OCI-LY7 (cell line): Measurements from ENCODE around the gene FUBP3. TPM values are rescaled to one million over a fixed set of nuclear protein-coding genes. Genes with fewer than 3 reads are reported as not detected.

Source experiments
- BruUV-seq: library from RNA; stranded (reverse); fragments of 400-500 nt; replicated peaks from 2 replicates; lab custom pipeline; 2021; lab: Mats Ljungman, UMichigan
- CTCF ChIA-PET: fragments of 300-600 bp; sonication (Branson Sonifier 250); formaldehyde crosslinking; loops from one replicate; lab custom pipeline; 2022; ENCODE audit warnings: antibody characterized with exemption; ENCODE audit not compliant: unreplicated experiment; lab: Charles Lee
- POLR2A ChIA-PET: fragments of 300-600 bp; sonication (Branson Sonifier 250); formaldehyde crosslinking; loops from one replicate; lab custom pipeline; 2022; ENCODE audit warnings: antibody characterized with exemption; lab: Charles Lee
- DNase-seq: peaks from one replicate; pipeline ENCODE4 v3.0.0-alpha.2; 2015; ENCODE audit warnings: low spot score
- H2AFZ ChIP-seq: fragments of 200-600 bp; sonication (generic), shearing (Covaris generic); 2 replicates; pipeline ENCODE4 v1.6.1; 2014; ENCODE audit warnings: mild to moderate bottlenecking, antibody characterized with exemption, low read length, moderate library complexity
- H3K27ac ChIP-seq: fragments of 200-600 bp; sonication (generic); 2 replicates; pipeline ENCODE4 v1.5.1; 2014; ENCODE audit warnings: mixed run types, low read depth, mild to moderate bottlenecking, moderate library complexity, low read length, inconsistent platforms; ENCODE audit not compliant: poor library complexity, severe bottlenecking
- H3K36me3 ChIP-seq: fragments of 200-600 bp; sonication (generic); 2 replicates; pipeline ENCODE4 v1.6.1; 2014; ENCODE audit warnings: mild to moderate bottlenecking, antibody characterized with exemption, low read length, moderate library complexity, mixed read lengths; ENCODE audit not compliant: insufficient read depth
- H3K4me1 ChIP-seq: fragments of 200-600 bp; sonication (generic); 2 replicates; pipeline ENCODE4 v1.5.1; 2014; ENCODE audit warnings: mild to moderate bottlenecking, low read length; ENCODE audit not compliant: insufficient read depth, poor library complexity, severe bottlenecking
- H3K4me2 ChIP-seq: fragments of 200-600 bp; sonication (generic); 2 replicates; pipeline ENCODE4 v1.6.1; 2014; ENCODE audit warnings: mild to moderate bottlenecking, low read length
- H3K4me3 ChIP-seq: fragments of 200-600 bp; sonication (generic); 2 replicates; pipeline ENCODE4 v1.5.1; 2014; ENCODE audit warnings: mild to moderate bottlenecking, low read depth, low read length; ENCODE audit not compliant: poor library complexity, severe bottlenecking
- H3K79me2 ChIP-seq: fragments of 200-600 bp; sonication (generic); 2 replicates; pipeline ENCODE4 v1.6.1; 2016; ENCODE audit warnings: low read depth, mild to moderate bottlenecking, low read length, moderate library complexity, mixed read lengths; ENCODE audit not compliant: insufficient read depth
- H3K9me2 ChIP-seq: fragments of 200-600 bp; sonication (generic); 2 replicates; pipeline ENCODE4 v1.6.1; 2016; ENCODE audit warnings: mild to moderate bottlenecking, low read length, mixed read lengths; ENCODE audit not compliant: insufficient read depth
- H3K9me3 ChIP-seq: fragments of 200-600 bp; sonication (generic); 2 replicates; pipeline ENCODE4 v1.6.1; 2014; ENCODE audit warnings: mild to moderate bottlenecking, mixed run types, low read length, mixed read lengths
- H4K20me1 ChIP-seq: fragments of 200-600 bp; sonication (generic); 2 replicates; pipeline ENCODE4 v1.6.1; 2014; ENCODE audit warnings: mild to moderate bottlenecking, antibody characterized with exemption, low read length, moderate library complexity, mixed read lengths; ENCODE audit not compliant: insufficient read depth
- EZH2phosphoT487 ChIP-seq: fragments of 200-600 bp; sonication (generic); IDR thresholded peaks from 2 replicates; pipeline ENCODE4 v1.6.1; 2018; ENCODE audit warnings: low read depth, borderline replicate concordance, mild to moderate bottlenecking, mixed run types, antibody characterized with exemption, low read length, moderate library complexity, mixed read lengths
- intact Hi-C: fragments of 100-400 bp; cut with micrococcal nuclease; formaldehyde crosslinking; loops from one replicate; pipeline ENCODE4 v1.10.0; 2022; ENCODE audit not compliant: unreplicated experiment
- total RNA-seq, 2 experiments: library from RNA; depleted of rRNA in 1 of 2; stranded (reverse); fragments of >200 nt in 1 of 2; shearing (Covaris generic) in 1 of 2; gene quantifications; 2 replicates each; pipeline ENCODE4 v1.2.3, GENCODE V29; 2014 to 2022
- TF ChIP-seq, protein P1 (sequence below): fragments of 200-600 bp; sonication (generic); conservative IDR thresholded peaks from 2 replicates; pipeline ENCODE4 v1.5.1; 2014; ENCODE audit warnings: mild to moderate bottlenecking, antibody characterized with exemption, low read length, moderate library complexity, mixed read lengths

FUBP3 gene
- total RNA-seq, 2 experiments from 2014 or later: 62.3 to 78.3 TPM

- intact Hi-C loops: no loop called here
- Histone ChIP-seq H3K4me2 (no peak overlapping the region), H3K9me3 (no peaks in the 10 kb centered on the region), H3K4me1 (no peaks in the 10 kb centered on the region), H3K79me2 (no peaks in the 10 kb centered on the region), H3K27ac (no peak overlapping the region), H4K20me1 (no peaks in the 10 kb centered on the region), H2AFZ (no peak overlapping the region), H3K4me3 (no peak overlapping the region), H3K9me2 (no peaks in the 10 kb centered on the region), H3K36me3 (peaks cover 16% of the 10 kb centered on the region; the same call in 1 of the 2 replicates)
- TF ChIP-seq, protein P1, sequence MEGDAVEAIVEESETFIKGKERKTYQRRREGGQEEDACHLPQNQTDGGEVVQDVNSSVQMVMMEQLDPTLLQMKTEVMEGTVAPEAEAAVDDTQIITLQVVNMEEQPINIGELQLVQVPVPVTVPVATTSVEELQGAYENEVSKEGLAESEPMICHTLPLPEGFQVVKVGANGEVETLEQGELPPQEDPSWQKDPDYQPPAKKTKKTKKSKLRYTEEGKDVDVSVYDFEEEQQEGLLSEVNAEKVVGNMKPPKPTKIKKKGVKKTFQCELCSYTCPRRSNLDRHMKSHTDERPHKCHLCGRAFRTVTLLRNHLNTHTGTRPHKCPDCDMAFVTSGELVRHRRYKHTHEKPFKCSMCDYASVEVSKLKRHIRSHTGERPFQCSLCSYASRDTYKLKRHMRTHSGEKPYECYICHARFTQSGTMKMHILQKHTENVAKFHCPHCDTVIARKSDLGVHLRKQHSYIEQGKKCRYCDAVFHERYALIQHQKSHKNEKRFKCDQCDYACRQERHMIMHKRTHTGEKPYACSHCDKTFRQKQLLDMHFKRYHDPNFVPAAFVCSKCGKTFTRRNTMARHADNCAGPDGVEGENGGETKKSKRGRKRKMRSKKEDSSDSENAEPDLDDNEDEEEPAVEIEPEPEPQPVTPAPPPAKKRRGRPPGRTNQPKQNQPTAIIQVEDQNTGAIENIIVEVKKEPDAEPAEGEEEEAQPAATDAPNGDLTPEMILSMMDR: no peak
- TF ChIP-seq EZH2phosphoT487: no peak
- no TSS peak for BruUV-seq
- ChIA-PET CTCF (no interaction called here), POLR2A (no interaction called here)
- no peak for DNase-seq
Measured at GRCh38 chr9:130639866-130640555, 60.6 kb downstream of the FUBP3 start.

- Histone ChIP-seq H3K4me1 (no peaks in the 10 kb centered on the region), H3K4me3 (no peak overlapping the region), H3K4me2 (no peak overlapping the region), H3K27ac (no peak overlapping the region), H2AFZ (no peak overlapping the region), H3K79me2 (no peaks in the 10 kb centered on the region), H3K9me3 (no peaks in the 10 kb centered on the region), H3K9me2 (no peaks in the 10 kb centered on the region), H3K36me3 (peaks cover 15% of the 10 kb centered on the region; the same call in 1 of the 2 replicates), H4K20me1 (no peaks in the 10 kb centered on the region)
- no peak for DNase-seq
- intact Hi-C loops: no loop called here
- TF ChIP-seq, protein P1: 0 out of 2 replicates have a peak, but pooled peaks have one; percentile 14
- no peak for TF ChIP-seq EZH2phosphoT487
- POLR2A ChIA-PET: interaction anchor here (1.2 kb wide), 1 partner anchor 482 kb away, joined by 3 read pairs; no protein-coding TSS in a partner anchor
- CTCF ChIA-PET: no interaction called here
- BruUV-seq: no TSS peak
Measured at GRCh38 chr9:130640681-130641080, 61.3 kb downstream of the FUBP3 start.

- no peak overlapping the region for H2AFZ ChIP-seq
Measured at GRCh38 chr9:130642926-130643325, 63.5 kb downstream of the FUBP3 start.

More at GRCh38 chr9:130642926-130643325, 63.5 kb downstream of the FUBP3 start:
- Histone ChIP-seq H3K36me3 (no peaks in the 10 kb centered on the region), H3K79me2 (no peaks in the 10 kb centered on the region), H3K4me2 (no peak overlapping the region), H3K4me1 (no peaks in the 10 kb centered on the region), H3K27ac (no peak overlapping the region), H4K20me1 (no peaks in the 10 kb centered on the region), H3K4me3 (no peak overlapping the region), H3K9me2 (no peaks in the 10 kb centered on the region), H3K9me3 (no peaks in the 10 kb centered on the region)
- no peak for DNase-seq
- CTCF ChIA-PET: no interaction called here
- no peak for TF ChIP-seq EZH2phosphoT487
- TF ChIP-seq, protein P1: no peak
- POLR2A ChIA-PET: interaction anchor here (0.6 kb wide), 1 partner anchor 30 kb away, joined by 3 read pairs; no protein-coding TSS in a partner anchor
- intact Hi-C loops: no loop called here
- no TSS peak for BruUV-seq
